ENCODE data around the gene MCTP2.
"Not testable (repeated sequence)": the region's sequence is repeated elsewhere in the genome, so short reads cannot be mapped to it uniquely, and the experiment has no call there.

Gene MCTP2

DNA sequence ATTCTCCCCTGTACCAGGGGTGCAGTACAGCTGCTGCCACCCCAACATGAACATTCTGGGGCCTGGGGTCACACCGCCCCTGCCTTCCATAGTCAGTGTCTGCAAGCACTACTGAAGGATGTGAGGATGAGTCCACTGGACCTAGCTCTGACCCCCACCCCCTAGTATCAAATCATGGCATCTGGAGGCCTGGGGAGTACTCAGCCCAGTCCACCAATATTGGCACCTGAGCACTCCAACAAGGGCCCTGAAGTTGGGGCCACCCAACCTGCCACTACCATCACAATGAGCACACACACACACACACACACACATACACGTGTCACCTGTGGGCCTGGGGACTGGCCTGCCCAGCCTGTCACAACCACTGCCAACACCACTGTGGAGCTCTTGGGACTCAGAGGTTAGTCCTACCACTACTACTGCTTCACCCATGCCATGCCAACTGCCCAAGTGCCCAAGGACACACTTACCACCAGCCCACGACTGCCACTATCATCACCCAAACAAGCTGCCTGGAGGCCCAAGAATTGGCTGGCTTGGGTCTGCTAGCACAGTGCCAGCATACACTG, 253.9 kb downstream of the MCTP2 start:
- ATAC-seq (replicated peaks; ENCODE audit: extremely low read depth, poor library complexity, severe bottlenecking) (no peak), DNase-seq (ENCODE audit: low spot score in 2 of 2) (no peak)
- Mint-ChIP-seq H3K36me3 (ENCODE audit: insufficient read depth) (peaks cover 3% of the 10 kb centered on the region), H3K9me3 (peaks cover 17% of the 10 kb centered on the region), H3K4me1 (no peaks in the 10 kb centered on the region), H3K4me3 (no peak overlapping the region), H3K27me3 (no peaks in the 10 kb centered on the region), H3K27ac (ENCODE audit: low read depth) (no peak overlapping the region)

DNA sequence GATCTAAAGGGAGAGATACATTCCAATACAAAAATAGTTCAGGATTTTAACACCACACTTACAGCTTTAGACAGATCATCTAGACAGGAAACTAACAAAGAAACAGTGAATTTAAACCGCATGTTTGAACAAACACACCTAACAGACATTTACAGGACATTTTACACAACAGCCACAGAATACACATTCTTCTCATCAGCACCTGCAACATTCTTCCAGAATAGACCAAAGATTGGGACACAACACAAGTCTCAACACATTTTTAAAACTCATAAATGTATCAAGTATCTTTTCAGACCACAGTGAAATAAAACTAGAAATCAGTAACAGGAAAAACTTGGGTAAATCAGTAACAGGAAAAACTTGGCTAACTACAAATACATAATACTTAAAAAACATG, 256.3 kb downstream of the MCTP2 start:
- Mint-ChIP-seq H3K27ac (ENCODE audit: low read depth) (no peak overlapping the region), H3K4me1 (no peaks in the 10 kb centered on the region), H3K9me3 (peaks cover 10% of the 10 kb centered on the region), H3K4me3 (no peak overlapping the region), H3K27me3 (no peaks in the 10 kb centered on the region), H3K36me3 (ENCODE audit: insufficient read depth) (peaks cover 2% of the 10 kb centered on the region)
- ATAC-seq (replicated peaks; ENCODE audit: extremely low read depth, poor library complexity, severe bottlenecking): no peak
- no peak for DNase-seq (ENCODE audit: low spot score in 2 of 2)

DNA sequence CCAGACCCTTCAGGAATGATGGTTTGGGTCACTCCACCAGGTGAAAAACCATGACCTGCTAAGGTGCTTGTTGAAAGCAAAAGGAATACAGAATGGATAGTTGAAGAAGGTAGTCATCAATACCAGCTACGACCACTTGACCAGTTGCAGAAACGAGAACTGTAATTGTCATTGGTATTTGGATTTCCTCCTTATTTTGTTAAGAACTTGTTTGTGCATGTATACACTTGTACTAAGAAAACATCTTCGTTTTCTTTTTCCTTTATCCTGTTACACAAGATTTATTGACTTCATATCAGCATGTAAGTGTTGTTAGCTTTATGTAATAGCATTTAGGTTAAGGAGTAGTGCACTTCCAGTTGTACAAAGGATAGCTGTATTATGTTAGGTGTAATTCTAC, 261.8 kb downstream of the MCTP2 start:
- ATAC-seq (replicated peaks; ENCODE audit: extremely low read depth, poor library complexity, severe bottlenecking) (no peak), DNase-seq (ENCODE audit: low spot score in 2 of 2) (no peak)
- Mint-ChIP-seq H3K36me3 (ENCODE audit: insufficient read depth) (no peaks in the 10 kb centered on the region), H3K4me1 (no peaks in the 10 kb centered on the region), H3K27ac (ENCODE audit: low read depth) (no peak overlapping the region), H3K4me3 (no peak overlapping the region), H3K9me3 (peaks cover 5% of the 10 kb centered on the region), H3K27me3 (peaks cover 25% of the 10 kb centered on the region)

DNA sequence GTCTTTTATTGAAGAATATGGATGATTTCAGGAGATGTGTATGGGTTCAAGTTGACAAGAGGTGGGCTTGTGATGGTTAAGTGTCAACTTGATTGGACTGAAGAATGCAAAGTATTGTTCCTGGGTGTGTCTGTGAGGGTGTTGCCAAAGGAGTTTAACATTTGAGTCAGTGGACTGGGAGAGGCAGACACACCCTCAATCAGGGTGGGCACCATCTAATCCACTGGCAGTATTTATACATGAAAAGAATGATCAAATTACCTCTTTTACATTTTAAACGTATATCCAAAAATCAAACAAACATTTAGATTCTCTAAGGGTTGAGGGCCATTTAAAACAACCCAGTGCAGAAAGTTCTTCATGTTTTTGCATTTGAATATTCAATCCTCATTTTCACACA, 262.2 kb downstream of the MCTP2 start:
- not testable (repeated sequence) for H3K36me3 Mint-ChIP-seq (ENCODE audit: insufficient read depth); DNase-seq (ENCODE audit: low spot score in 2 of 2); H3K27ac Mint-ChIP-seq (ENCODE audit: low read depth); H3K4me3 Mint-ChIP-seq; H3K4me1 Mint-ChIP-seq; H3K9me3 Mint-ChIP-seq; ATAC-seq (replicated peaks; ENCODE audit: extremely low read depth, poor library complexity, severe bottlenecking)
- peaks cover 29% of the 10 kb centered on the region for H3K27me3 Mint-ChIP-seq

DNA sequence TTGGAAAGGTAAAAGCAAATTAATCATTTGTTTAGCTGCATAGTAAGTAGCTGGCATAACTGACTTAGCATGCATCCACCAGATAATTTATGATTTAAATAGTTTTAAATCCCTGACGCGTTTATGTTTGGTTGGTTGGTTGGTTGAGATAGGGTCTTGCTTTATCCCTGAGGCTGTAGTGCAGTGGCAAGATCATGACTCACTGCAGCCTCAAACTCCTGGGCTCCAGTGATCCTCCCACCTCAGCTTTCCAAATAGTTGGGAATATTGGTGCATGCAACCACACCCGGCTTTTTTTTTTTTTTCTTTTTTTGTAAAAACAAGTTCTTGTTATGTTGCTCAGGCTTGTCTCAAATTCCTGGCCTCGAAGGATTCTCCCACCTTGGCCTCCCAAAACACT, 263.4 kb downstream of the MCTP2 start:
- DNase-seq (ENCODE audit: low spot score in 2 of 2): no peak
- Mint-ChIP-seq H3K27ac (ENCODE audit: low read depth) (no peak overlapping the region), H3K9me3 (peaks cover 7% of the 10 kb centered on the region), H3K4me1 (no peaks in the 10 kb centered on the region), H3K27me3 (peaks cover 31% of the 10 kb centered on the region), H3K4me3 (no peak overlapping the region), H3K36me3 (ENCODE audit: insufficient read depth) (no peaks in the 10 kb centered on the region)
- no peak for ATAC-seq (replicated peaks; ENCODE audit: extremely low read depth, poor library complexity, severe bottlenecking)

DNA sequence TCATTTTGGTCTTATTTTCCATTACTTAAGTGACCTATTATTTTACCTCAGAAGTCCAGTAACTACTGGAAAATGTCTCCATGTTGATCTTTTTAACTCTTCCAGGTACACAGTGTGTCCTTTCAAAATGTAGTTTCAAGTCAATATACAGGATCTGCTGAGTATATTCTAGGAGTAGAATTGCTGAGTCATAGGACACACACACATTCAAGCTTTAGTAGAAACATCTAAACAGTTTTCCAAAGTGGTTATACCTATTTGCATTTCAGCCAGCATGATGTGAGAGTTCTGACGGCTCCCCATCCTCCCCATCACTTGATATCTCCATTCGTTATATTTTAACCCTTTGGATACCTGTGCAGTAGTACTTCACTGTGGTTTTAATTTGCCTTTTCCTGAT, 271.9 kb downstream of the MCTP2 start:
- Mint-ChIP-seq H3K27me3 (peaks cover 73% of the 10 kb centered on the region), H3K9me3 (peaks cover 8% of the 10 kb centered on the region)
- ATAC-seq (replicated peaks; ENCODE audit: extremely low read depth, poor library complexity, severe bottlenecking): no peak

DNA sequence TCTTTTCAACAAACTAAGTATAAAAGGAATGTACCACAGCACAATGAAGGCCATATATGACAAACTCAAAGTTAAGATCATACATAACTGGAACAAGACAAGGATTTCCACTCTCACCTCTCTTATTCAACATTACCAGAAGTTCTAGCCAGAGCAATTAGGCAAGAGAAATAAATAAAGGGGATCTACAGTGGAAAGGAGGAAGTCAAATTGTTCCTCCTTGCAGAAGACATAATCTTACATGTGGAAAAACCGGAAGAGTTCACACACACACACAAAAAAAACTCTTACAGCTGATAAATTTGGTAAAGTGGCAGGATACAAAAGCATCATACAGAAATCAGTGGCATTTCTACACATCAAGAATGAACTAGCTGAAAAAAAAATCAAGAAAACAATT, 277.9 kb downstream of the MCTP2 start:
- Mint-ChIP-seq H3K4me3 (no peak overlapping the region), H3K27ac (ENCODE audit: low read depth) (no peak overlapping the region), H3K9me3 (peaks cover 7% of the 10 kb centered on the region), H3K36me3 (ENCODE audit: insufficient read depth) (no peaks in the 10 kb centered on the region), H3K4me1 (no peaks in the 10 kb centered on the region), H3K27me3 (peaks cover 50% of the 10 kb centered on the region)
- DNase-seq (ENCODE audit: low spot score in 2 of 2): no peak
- no peak for ATAC-seq (replicated peaks; ENCODE audit: extremely low read depth, poor library complexity, severe bottlenecking)

More for the DNA sequence above, 271.9 kb downstream of the MCTP2 start:
- Mint-ChIP-seq H3K4me3 (no peak overlapping the region), H3K36me3 (ENCODE audit: insufficient read depth) (no peaks in the 10 kb centered on the region), H3K27ac (ENCODE audit: low read depth) (no peak overlapping the region), H3K4me1 (no peaks in the 10 kb centered on the region)
- no peak for DNase-seq (ENCODE audit: low spot score in 2 of 2)

DNA sequence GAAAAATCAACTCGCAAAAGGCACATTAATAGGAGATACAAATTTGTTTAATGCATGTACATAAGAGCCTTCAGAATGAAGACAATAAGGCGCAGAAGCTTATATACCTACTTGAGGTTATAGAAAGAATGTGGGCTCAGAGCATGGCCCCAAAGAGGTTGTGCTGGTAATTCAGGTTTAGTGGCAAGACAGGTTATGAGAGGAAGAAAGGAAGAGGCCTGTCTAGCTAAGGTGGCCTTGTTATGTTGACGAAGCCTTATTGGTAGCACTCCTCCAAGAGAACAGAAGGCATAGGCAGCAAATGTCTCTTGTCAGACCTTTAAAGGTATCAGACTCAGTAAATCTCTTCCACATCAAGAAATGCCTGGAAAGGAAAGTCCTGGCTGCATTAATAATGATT, 290.8 kb downstream of the MCTP2 start:
- Mint-ChIP-seq H3K27me3 (peaks cover 36% of the 10 kb centered on the region), H3K27ac (ENCODE audit: low read depth) (no peak overlapping the region), H3K4me1 (no peaks in the 10 kb centered on the region), H3K4me3 (no peak overlapping the region), H3K36me3 (ENCODE audit: insufficient read depth) (no peaks in the 10 kb centered on the region), H3K9me3 (no peaks in the 10 kb centered on the region)
- DNase-seq (ENCODE audit: low spot score in 2 of 2) (no peak), ATAC-seq (replicated peaks; ENCODE audit: extremely low read depth, poor library complexity, severe bottlenecking) (no peak)

DNA sequence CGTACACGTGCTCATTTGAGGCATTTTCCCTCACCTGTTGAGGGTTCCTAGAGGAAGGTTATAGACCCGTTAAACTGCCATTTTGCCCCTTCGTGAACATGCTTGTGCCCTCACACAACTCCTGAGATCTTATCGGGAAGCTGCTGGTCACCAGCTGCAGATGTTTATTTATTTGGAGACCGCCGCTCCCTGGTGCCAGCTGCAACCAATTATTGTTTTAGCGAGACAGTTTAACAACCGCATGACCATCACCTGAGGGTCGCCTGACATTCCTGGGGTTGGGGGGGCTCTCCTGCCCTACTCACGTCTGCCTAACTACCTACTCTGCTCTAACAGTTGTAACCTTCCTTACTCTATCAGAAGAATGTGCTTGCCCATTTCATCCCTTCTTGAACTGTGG, 292.5 kb downstream of the MCTP2 start:
- Mint-ChIP-seq H3K36me3 (ENCODE audit: insufficient read depth) (no peaks in the 10 kb centered on the region), H3K9me3 (no peaks in the 10 kb centered on the region), H3K4me3 (no peak overlapping the region), H3K27me3 (peaks cover 46% of the 10 kb centered on the region), H3K27ac (ENCODE audit: low read depth) (no peak overlapping the region), H3K4me1 (no peaks in the 10 kb centered on the region)
- no peak for ATAC-seq (replicated peaks; ENCODE audit: extremely low read depth, poor library complexity, severe bottlenecking)
- DNase-seq (ENCODE audit: low spot score in 2 of 2): no peak

DNA sequence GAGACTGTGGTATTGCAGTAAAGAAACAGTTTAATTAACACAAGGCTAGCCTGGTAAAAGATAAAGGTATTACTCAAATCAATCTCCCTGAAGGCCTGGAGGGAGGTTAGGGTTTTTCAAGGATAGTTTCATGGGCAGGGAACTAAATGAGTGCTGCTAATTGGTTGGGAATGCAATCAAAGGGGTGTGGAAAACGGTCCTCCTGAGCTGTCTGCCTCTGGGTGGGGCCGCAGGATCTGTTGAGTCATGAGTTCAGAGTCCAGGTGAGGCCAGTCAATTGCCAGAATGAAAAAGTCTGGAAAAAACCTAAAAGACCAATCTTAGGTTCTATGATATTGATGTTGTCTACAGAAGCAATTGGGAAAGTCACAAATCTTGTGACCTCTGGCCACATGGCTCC, 293.2 kb downstream of the MCTP2 start:
- no peak for ATAC-seq (replicated peaks; ENCODE audit: extremely low read depth, poor library complexity, severe bottlenecking)
- no peaks in the 10 kb centered on the region for H3K9me3 Mint-ChIP-seq
- H3K27me3 Mint-ChIP-seq: peaks cover 42% of the 10 kb centered on the region

DNA sequence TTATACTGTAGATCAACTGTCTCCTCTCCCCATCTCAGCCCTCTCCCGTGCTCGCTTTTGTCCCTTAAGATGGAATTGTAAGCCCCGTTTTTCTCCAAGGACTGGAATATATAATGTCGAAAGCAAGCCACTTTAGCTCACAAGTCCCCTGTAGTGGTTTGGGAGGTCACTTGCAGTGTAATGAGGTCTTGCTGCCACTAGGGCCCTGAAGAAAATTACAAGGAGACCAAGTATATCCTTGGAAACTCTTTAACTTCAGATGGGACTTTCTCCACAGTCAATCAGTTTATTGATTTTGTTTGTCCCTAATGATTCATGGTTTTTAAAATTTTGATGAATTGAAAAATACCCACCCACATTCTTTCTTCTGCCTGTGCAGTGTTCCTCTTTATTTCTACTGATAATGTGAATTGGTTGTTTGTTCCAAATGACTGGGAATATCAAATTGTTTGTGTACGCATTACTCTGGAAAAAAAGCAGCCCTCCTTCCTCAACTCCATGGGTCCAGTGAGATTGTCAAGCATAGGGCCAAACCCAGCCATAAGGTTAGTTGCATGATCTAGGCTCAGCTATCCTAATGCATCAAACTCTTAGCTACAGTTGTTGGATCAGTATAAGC, 294.8 kb downstream of the MCTP2 start:
- H3K27ac Mint-ChIP-seq (ENCODE audit: low read depth): no peak overlapping the region
- ATAC-seq (replicated peaks; ENCODE audit: extremely low read depth, poor library complexity, severe bottlenecking): no peak
- H3K9me3 Mint-ChIP-seq: no peaks in the 10 kb centered on the region
- H3K4me3 Mint-ChIP-seq: no peak overlapping the region
- peaks cover 41% of the 10 kb centered on the region for H3K27me3 Mint-ChIP-seq
- H3K4me1 Mint-ChIP-seq: no peaks in the 10 kb centered on the region
- DNase-seq (ENCODE audit: low spot score in 2 of 2): no peak
- H3K36me3 Mint-ChIP-seq (ENCODE audit: insufficient read depth): no peaks in the 10 kb centered on the region

More for the DNA sequence above, 293.2 kb downstream of the MCTP2 start:
- Mint-ChIP-seq H3K36me3 (ENCODE audit: insufficient read depth) (no peaks in the 10 kb centered on the region), H3K27ac (ENCODE audit: low read depth) (no peak overlapping the region), H3K4me1 (no peaks in the 10 kb centered on the region), H3K4me3 (no peak overlapping the region)
- no peak for DNase-seq (ENCODE audit: low spot score in 2 of 2)

DNA sequence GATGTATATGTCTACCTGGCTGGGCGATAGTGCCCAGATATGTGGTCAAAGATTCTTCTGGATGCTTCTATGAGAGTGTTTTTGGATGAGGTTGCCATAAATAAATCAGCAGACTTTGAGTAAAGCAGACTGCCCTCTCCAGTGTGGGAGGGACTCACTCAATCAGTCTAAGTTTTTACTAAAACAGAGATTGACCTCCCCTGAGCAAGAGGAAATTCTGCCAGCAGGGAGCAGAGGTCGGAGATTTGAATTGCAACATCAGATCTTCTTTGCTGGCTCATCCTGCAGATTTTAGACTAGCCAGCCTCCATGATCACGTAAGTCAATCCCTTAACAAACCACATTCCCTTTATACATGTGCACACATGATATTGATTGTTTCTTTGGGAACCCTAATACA, 300.9 kb downstream of the MCTP2 start:
- H3K27ac Mint-ChIP-seq (ENCODE audit: low read depth): no peak overlapping the region
- H3K4me3 Mint-ChIP-seq: no peak overlapping the region
- H3K4me1 Mint-ChIP-seq: no peaks in the 10 kb centered on the region
- no peaks in the 10 kb centered on the region for H3K9me3 Mint-ChIP-seq
- no peak for ATAC-seq (replicated peaks; ENCODE audit: extremely low read depth, poor library complexity, severe bottlenecking)
- peaks cover 53% of the 10 kb centered on the region for H3K27me3 Mint-ChIP-seq
- DNase-seq (ENCODE audit: low spot score in 2 of 2): no peak
- no peaks in the 10 kb centered on the region for H3K36me3 Mint-ChIP-seq (ENCODE audit: insufficient read depth)

Data from central memory CD8-positive, alpha-beta T cell (primary cell).